ENCODE measurements around the gene PODXL2. TPM values are rescaled to one million over a fixed set of nuclear protein-coding genes. Genes with fewer than 3 reads are reported as not detected.
"Not testable (repeated sequence)": the region's sequence is repeated elsewhere in the genome, so short reads cannot be mapped to it uniquely, and the experiment has no call there.

Gene PODXL2
- polyA plus RNA-seq, 1 donor (not counting 4 experiments of a cell fraction or from before 2014, with no cell fraction given), result 1.6 TPM

GRCh38 chr3:127604546-127605165, 24.3 kb upstream of the PODXL2 start:
- dilution Hi-C loops (cut with MboI; ENCODE audit: extremely low pct_ligation_motif_present, low sequenced_read_pairs), result no loop called here
- TF ChIP-seq, protein P1, sequence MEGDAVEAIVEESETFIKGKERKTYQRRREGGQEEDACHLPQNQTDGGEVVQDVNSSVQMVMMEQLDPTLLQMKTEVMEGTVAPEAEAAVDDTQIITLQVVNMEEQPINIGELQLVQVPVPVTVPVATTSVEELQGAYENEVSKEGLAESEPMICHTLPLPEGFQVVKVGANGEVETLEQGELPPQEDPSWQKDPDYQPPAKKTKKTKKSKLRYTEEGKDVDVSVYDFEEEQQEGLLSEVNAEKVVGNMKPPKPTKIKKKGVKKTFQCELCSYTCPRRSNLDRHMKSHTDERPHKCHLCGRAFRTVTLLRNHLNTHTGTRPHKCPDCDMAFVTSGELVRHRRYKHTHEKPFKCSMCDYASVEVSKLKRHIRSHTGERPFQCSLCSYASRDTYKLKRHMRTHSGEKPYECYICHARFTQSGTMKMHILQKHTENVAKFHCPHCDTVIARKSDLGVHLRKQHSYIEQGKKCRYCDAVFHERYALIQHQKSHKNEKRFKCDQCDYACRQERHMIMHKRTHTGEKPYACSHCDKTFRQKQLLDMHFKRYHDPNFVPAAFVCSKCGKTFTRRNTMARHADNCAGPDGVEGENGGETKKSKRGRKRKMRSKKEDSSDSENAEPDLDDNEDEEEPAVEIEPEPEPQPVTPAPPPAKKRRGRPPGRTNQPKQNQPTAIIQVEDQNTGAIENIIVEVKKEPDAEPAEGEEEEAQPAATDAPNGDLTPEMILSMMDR (optimal IDR thresholded peaks at IDR 0.05 in 1 of 3, IDR thresholded peaks at IDR 0.05 in 1 of 3, conservative IDR thresholded peaks at IDR 0.05 in 1 of 3; ENCODE audit: extremely low read depth in 1 of 3, insufficient read depth in 2 of 3, low read length in 3 of 3), result no peak
- TF ChIP-seq EZH2 (IDR thresholded peaks at IDR 0.05; ENCODE audit: low read length), result no peak
- H3K27me3 ChIP-seq (ENCODE audit: control insufficient read depth, extremely low read depth, insufficient read depth, low read length), result no peaks in the 10 kb centered on the region
- DNase-seq (ENCODE audit: low read depth, low spot score) (no peak), FAIRE-seq (no peak)
- H3K79me2 ChIP-seq (ENCODE audit: control insufficient read depth, insufficient read depth, low read length), result peaks cover 6% of the 10 kb centered on the region
- H3K9me1 ChIP-seq (ENCODE audit: control insufficient read depth, extremely low read depth, insufficient read depth, low read length), result no peaks in the 10 kb centered on the region
- peaks cover 7 to 37% of the 10 kb centered on the region in 2 experiments for H3K36me3 ChIP-seq (ENCODE audit: control insufficient read depth in 2 of 2, extremely low read depth in 1 of 2, insufficient read depth in 2 of 2, low read length in 2 of 2)
- H3K27ac ChIP-seq (ENCODE audit: control insufficient read depth, insufficient read depth, low read length), result no peak overlapping the region
- H3K9ac ChIP-seq (ENCODE audit: control insufficient read depth, extremely low read depth, insufficient read depth, low read length), result no peak overlapping the region
- H3K4me2 ChIP-seq (ENCODE audit: control insufficient read depth, extremely low read depth, insufficient read depth, low read depth, low read length), result no peak overlapping the region
- no peak overlapping the region for H3K4me3 ChIP-seq (ENCODE audit: control insufficient read depth in 2 of 3, extremely low read depth in 1 of 3, insufficient read depth in 2 of 3, low read depth in 1 of 3, low read length in 3 of 3)
- peaks cover under 1% of the 10 kb centered on the region for H3K4me1 ChIP-seq (ENCODE audit: control insufficient read depth, extremely low read depth, insufficient read depth, low read length)
- no peak overlapping the region for H2AFZ ChIP-seq (ENCODE audit: control insufficient read depth, low read length)
- H3K9me3 ChIP-seq (ENCODE audit: control insufficient read depth, low read depth, low read length), result no peaks in the 10 kb centered on the region
- no peaks in the 10 kb centered on the region for H4K20me1 ChIP-seq (ENCODE audit: control insufficient read depth, extremely low read depth, insufficient read depth, low read length)

- H3K79me2 ChIP-seq (ENCODE audit: control insufficient read depth, insufficient read depth, low read length); H3K4me2 ChIP-seq (ENCODE audit: control insufficient read depth, extremely low read depth, insufficient read depth, low read depth, low read length); H3K9me3 ChIP-seq (ENCODE audit: control insufficient read depth, low read depth, low read length); H4K20me1 ChIP-seq (ENCODE audit: control insufficient read depth, extremely low read depth, insufficient read depth, low read length); H3K9ac ChIP-seq (ENCODE audit: control insufficient read depth, extremely low read depth, insufficient read depth, low read length); DNase-seq (ENCODE audit: low read depth, low spot score); H3K4me1 ChIP-seq (ENCODE audit: control insufficient read depth, extremely low read depth, insufficient read depth, low read length); FAIRE-seq; H3K27me3 ChIP-seq (ENCODE audit: control insufficient read depth, extremely low read depth, insufficient read depth, low read length); dilution Hi-C loops (cut with MboI; ENCODE audit: extremely low pct_ligation_motif_present, low sequenced_read_pairs); H3K4me3 ChIP-seq (ENCODE audit: control insufficient read depth in 2 of 3, extremely low read depth in 1 of 3, insufficient read depth in 2 of 3, low read depth in 1 of 3, low read length in 3 of 3); H2AFZ ChIP-seq (ENCODE audit: control insufficient read depth, low read length); H3K27ac ChIP-seq (ENCODE audit: control insufficient read depth, insufficient read depth, low read length); H3K9me1 ChIP-seq (ENCODE audit: control insufficient read depth, extremely low read depth, insufficient read depth, low read length): not testable (repeated sequence)
- H3K36me3 ChIP-seq (ENCODE audit: control insufficient read depth in 2 of 2, extremely low read depth in 1 of 2, insufficient read depth in 2 of 2, low read length in 2 of 2), result peaks cover 7 to 40% of the 10 kb centered on the region in 2 experiments
Measured at GRCh38 chr3:127605547-127605946, 23.4 kb upstream of the PODXL2 start.

All from keratinocyte (primary cell).